Measurements from ENCODE around the gene LGR6. TPM values are rescaled to one million over a fixed set of nuclear protein-coding genes. Genes with fewer than 3 reads are reported as not detected.

LGR6 gene
- total RNA-seq, 4 donors from 2014 or later: 0.12 to 2.8 (median 0.48) TPM

DNA sequence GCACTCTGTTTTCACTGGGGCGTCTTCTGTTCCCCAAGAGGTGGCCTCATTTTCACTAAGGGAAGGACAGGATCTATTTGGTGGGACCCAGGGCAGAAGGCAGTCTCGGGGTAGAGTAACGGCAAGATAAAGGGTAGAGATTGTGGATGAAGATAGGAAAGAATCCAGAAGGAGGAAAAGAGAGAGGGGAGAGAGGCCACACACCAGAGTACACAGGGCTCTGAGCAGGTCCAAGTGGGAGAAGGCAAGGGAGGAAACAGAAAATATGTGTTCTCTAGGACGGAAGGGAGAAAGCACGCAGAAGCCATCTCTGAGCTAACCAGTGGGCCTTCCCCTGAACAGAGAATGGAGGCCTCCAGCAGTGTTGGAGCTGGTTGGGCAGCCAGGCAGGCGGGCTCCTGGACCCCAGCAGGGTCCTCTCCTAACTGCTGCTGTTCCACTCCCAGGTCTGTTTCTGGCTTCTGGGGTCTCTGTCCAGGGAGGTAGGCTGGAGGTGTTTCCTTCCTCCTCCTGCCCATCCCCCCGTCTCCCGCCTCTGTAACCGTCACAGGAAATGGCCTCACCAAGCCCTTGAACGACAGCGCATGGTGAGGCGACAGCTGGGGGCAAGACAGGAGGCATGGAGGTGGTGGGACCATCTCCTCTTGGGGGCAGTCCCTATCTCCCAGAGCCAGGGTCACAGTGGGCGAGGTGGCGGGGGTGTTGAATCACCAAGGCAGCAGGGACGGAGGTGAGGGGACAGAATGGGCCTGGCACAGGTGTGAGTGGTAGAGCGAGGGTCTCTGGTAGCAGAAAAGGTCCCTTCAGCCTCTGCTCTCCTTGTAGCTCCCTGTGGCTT is 33.8 kb upstream of the LGR6 start:
- TF ChIP-seq POLR2AphosphoS5 (IDR thresholded peaks at IDR 0.05) (no peak), EP300 (IDR thresholded peaks at IDR 0.05) (no peak), POLR2A (IDR thresholded peaks at IDR 0.05) (no peak)
- TF ChIP-seq, protein P1, sequence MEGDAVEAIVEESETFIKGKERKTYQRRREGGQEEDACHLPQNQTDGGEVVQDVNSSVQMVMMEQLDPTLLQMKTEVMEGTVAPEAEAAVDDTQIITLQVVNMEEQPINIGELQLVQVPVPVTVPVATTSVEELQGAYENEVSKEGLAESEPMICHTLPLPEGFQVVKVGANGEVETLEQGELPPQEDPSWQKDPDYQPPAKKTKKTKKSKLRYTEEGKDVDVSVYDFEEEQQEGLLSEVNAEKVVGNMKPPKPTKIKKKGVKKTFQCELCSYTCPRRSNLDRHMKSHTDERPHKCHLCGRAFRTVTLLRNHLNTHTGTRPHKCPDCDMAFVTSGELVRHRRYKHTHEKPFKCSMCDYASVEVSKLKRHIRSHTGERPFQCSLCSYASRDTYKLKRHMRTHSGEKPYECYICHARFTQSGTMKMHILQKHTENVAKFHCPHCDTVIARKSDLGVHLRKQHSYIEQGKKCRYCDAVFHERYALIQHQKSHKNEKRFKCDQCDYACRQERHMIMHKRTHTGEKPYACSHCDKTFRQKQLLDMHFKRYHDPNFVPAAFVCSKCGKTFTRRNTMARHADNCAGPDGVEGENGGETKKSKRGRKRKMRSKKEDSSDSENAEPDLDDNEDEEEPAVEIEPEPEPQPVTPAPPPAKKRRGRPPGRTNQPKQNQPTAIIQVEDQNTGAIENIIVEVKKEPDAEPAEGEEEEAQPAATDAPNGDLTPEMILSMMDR (IDR thresholded peaks at IDR 0.05): no peak
- 84 to 86% methylated on average over 5 to 9 of the region's 16 CpGs for WGBS, 2 donors (ENCODE audit: low coverage in 1 of 2)
- no peaks in the 10 kb centered on the region for H3K36me3 ChIP-seq
- H3K4me1 ChIP-seq: no peaks in the 10 kb centered on the region
- peak overlapping the region in 1 of 4 donors; percentile 54 for H3K27ac ChIP-seq
- no peaks in the 10 kb centered on the region for H3K27me3 ChIP-seq
- no peaks in the 10 kb centered on the region for H3K9me3 ChIP-seq
- no peak for ATAC-seq
- peak overlapping the region in 1 of 2 donors; percentile 27 for H3K4me3 ChIP-seq

DNA sequence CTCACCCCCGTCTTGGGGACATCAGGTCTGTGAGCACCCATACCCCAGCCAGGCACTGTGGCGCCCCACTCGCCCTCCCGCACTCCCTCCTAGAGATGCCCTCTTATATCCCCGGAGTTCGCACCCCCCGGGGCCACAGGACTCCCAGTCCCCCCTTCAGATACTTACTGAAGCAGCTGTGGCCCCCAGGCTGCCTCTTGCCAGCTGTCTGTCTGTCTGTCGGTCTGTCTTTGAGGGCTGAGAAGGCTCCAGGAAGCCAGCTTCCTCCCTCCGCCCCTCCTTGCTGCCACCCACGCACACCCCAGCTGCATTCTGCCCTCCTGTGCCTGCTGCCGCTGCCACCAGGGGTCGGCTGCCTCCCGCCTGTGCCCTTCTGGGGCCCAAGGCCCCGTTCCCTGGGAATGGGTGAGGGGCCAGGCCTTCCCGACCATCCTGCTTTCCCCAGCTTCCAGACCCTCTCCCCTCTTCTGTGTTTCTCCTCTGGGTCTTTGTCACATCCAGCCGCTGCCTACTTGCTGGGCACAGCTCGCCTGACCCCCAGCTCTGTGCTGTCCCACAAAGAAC is 33.1 kb upstream of the LGR6 start, which contains the start of gene PTPN7:
Gene PTPN7, minus strand, starts transcription at position 226 of the 564 bp plus-strand sequence. CDS start 1,200 bp downstream, outside the sequence.
- 50 to 70% methylated on average over 3 to 8 of the region's 17 CpGs for WGBS, 2 donors (ENCODE audit: low coverage in 1 of 2)
- Histone ChIP-seq H3K27ac (peak within 1 kb of the TSS in 1 of 4 donors; percentile 54), H3K4me3 (peak within 1 kb of the TSS in 1 of 2 donors; percentile 27), H3K9me3 (no peaks in the 10 kb centered on the region), H3K4me1 (no peaks in the 10 kb centered on the region), H3K27me3 (no peaks in the 10 kb centered on the region), H3K36me3 (no peaks in the 10 kb centered on the region)
- no peak for ATAC-seq
- TF ChIP-seq EP300 (IDR thresholded peaks at IDR 0.05): no peak
- TF ChIP-seq POLR2A (IDR thresholded peaks at IDR 0.05): no peak
- TF ChIP-seq, protein P1 (IDR thresholded peaks at IDR 0.05): no peak
- TF ChIP-seq POLR2AphosphoS5 (IDR thresholded peaks at IDR 0.05): no peak

DNA sequence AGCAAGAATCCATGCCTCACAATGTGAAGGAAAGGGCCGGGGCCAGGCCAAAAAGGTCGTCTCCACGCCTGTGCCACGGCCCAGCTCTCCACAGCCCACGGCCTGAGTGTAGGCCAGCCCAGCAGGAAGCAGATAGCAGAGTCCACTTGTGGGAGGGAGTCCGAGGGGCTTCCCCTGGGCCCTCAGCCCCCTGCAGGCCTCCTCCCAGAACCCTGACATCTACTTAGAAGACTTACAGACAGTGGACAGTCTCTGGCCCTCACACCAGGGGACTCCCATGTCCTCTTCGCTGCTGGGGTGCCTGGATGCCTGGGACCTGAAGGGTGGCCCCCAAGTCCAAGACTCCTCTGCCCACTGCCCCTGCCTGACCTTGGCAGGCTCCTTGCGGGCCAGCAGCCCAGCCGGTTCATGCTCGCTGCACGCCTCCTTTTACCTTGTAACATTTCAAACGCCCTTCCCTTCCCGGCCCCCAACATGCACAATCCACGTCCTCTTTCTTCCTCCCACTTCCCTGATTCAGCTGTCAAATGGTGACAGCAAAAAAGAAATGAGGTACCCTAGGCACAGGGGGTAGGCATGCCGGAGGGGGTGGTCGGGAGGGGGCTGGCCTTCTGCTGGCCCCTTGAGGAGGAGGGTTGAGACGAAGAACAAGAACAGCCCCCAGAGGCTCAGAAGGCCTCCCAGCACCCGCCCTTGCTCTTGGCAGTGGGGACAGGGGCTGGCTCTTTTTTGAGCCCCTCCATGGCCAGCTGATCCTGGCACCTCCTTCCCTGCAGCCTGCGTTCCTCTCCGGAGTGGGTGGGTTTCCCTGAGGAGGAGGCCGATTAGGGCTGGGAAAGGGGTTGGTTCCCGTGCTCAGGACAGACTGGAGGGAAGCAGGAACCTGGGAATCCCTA is 32.2 kb upstream of the LGR6 start:
- peak overlapping the region in 1 of 4 donors; percentile 54 for H3K27ac ChIP-seq
- TF ChIP-seq, protein P1 (IDR thresholded peaks at IDR 0.05): no peak
- TF ChIP-seq POLR2A (IDR thresholded peaks at IDR 0.05) (no peak), POLR2AphosphoS5 (IDR thresholded peaks at IDR 0.05) (no peak), EP300 (IDR thresholded peaks at IDR 0.05) (no peak)
- ATAC-seq: no peak
- no peaks in the 10 kb centered on the region for H3K9me3 ChIP-seq
- no peaks in the 10 kb centered on the region for H3K36me3 ChIP-seq
- WGBS, 2 donors (ENCODE audit: low coverage in 1 of 2): 75 to 100% methylated on average over 4 to 12 of the region's 22 CpGs
- H3K4me3 ChIP-seq: no peak overlapping the region
- H3K4me1 ChIP-seq: no peaks in the 10 kb centered on the region
- no peaks in the 10 kb centered on the region for H3K27me3 ChIP-seq

DNA sequence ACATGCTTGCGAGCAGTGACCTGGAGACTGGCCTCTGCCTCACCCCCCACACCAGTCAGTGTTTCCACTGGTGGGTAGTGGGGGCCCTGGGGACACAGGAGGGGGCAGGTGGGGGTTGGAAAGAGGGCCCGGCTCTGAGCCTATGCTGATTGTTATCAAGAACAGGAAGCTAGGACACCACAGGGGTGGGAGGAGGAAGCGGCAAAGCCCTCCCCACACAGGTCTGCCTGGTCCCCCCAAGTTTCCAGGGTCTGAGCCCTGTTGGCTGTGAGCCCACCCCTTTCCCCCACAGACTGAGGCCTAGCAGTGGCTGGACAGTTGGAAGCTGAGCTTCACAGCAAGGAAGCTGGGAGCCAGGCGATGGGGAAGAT is 31.6 kb upstream of the LGR6 start:
- peak overlapping the region in 1 of 4 donors; percentile 54 for H3K27ac ChIP-seq
- ATAC-seq: no peak
- no peaks in the 10 kb centered on the region for H3K4me1 ChIP-seq
- no peaks in the 10 kb centered on the region for H3K27me3 ChIP-seq
- no peak overlapping the region for H3K4me3 ChIP-seq
- TF ChIP-seq EP300 (IDR thresholded peaks at IDR 0.05) (no peak), POLR2A (IDR thresholded peaks at IDR 0.05) (no peak), POLR2AphosphoS5 (IDR thresholded peaks at IDR 0.05) (no peak)
- TF ChIP-seq, protein P1 (IDR thresholded peaks at IDR 0.05): no peak
- WGBS, 2 donors (ENCODE audit: low coverage in 1 of 2): 86% methylated on average over 1 of the region's 4 CpGs; no CpG with 5 or more reads in 1 of the 2 donors
- no peaks in the 10 kb centered on the region for H3K9me3 ChIP-seq
- no peaks in the 10 kb centered on the region for H3K36me3 ChIP-seq

All from gastroesophageal sphincter (tissue), 4 donors.